Retina (tissue), 1 donor: ENCODE measurements around the gene PHF2.
A peak's percentile ranks its signal among the peaks of the same experiment; 100 is the strongest.

Experiments
- DNase-seq: peaks from one replicate; pipeline ENCODE4 v3.0.0-alpha.2; 2016

PHF2 gene

DNA sequence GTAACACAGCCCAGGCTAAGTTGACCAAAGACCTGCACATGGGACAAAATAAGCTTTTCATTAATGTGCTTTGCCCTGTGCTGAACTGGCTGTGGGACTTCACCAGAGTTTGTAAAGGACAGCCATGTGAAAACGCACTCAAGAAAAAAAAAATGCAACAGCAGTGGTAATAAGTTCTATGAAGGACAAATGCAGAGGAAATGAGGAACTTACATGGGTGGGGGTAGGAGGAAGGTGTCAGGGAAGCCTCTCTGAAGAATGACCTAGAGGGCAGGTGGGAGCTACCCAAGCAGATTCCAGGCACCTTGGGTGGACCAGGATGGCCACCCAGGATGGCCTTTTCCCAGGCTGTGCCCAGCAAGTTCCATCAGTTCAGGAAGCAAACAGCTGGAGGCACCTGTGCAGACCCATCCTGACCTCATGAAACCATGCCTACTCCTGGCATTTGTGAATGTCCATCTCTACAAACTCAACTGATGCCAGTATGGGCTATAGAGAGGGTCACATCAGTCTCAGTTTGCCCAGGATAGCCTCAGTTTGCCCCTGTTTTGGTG, 6.7 kb upstream of the PHF2 start:
- DNase-seq: no peak

DNA sequence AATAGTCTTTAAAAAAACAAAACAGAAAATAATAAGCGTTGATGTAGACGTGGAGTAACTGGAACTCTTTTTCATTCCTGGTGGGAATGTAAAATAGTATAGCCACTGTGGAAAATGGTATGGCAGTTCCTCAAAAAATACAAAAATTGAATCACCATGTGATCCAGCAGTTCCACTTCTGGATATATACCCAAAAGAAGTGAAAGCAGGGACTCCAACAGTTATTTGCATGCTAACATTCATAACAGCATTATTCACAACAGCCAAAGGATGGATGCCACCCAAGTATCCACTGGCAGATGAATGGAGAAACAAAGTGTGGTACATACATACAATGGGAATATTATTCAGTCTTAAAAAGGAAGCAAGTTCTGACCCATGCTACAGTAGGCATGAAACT, 4.2 kb upstream of the PHF2 start:
- no peak for DNase-seq

DNA sequence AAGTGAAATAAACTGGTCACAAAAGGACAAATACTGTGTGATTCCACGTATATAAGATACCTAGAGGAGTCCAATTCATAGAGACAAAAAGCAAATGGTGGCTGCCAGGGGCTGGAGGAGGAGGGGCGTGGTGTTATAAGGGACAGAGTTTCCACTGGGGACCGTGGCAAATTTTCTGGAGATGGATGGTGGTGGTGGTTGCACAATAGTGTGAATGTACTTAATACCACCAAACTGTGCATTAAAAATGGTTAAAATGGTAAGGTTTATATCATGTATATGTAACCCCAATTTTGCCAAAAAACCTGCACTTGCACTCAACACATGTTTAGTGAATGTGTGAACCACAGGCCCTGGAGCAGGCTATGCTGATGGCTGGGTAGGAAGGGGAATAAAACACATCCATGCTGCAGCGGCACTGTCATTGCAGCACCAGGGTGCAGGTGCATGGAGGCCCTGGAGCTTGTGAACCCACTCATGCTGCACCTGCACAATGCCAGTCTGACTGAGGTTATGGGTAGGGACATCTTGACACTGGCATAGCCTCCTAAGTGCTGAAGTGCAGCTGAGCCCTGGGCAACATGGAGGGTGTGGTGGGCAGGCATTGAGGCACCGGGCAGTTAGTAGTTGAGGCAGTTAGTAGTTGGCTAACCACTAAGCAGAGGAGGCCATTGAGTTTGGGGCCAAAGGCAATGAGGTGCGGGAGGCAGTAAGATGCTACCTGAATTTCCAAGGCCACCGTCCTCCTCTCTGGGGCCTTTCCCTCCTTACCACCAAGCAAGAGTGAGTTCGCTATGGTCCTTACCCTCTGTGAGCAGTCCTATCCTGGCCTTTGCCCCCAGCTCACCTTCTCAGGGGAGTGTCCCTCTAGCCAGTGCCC, 3.5 kb upstream of the PHF2 start:
- DNase-seq: no peak

DNA sequence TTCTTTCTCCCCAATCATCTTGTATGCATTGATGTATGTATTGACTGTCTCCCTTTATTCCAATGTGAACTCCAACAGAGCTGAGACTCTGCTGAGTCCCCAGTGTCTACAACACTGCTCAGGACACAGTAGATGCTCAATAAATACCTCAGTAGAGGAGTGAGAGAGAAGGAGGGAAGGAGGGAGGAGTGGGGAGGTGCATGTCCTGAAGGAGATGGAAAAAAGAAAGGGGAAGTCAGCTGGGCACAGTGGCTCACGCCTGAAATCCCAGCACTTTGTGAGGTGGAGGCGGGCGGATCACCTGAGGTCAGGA, 2.9 kb upstream of the PHF2 start:
- no peak for DNase-seq

DNA sequence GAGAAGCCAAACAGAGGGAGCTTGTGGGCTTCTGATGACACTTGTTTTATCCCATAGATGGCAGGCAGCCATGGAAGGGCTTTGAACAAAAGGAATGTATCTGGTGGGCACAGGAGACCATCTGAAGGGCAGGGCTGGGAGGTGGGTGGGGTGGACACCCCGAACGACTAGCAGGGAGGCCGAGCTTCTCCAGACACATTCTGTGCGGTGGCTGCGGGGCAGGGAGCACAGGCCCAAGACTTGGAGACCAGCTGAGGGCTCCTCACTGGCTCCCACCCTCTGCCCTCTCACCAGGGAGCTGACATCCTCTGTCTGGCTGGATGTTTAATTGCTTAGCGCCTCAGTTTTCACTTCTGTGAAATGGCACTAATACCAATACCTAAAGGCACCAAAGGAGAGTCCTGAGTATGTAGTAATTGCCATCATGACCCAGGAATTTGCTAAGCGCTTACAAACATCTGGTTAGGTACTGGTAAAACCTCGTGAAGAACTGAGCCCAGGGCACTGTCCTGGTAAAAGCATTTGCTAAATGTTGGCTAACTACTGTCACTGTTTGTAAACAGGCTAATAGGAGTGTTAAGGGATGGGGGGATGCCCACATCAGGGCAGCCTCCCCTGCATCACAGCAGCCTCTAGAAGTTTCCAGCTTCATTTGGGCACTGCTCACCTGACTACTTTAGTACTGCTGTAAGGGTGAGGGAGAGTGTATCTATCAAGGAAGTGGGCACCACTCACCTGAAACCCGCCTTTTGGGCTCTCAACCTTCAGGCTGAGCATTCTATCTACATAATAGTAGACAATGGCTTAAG, 2.1 kb upstream of the PHF2 start:
- DNase-seq: no peak

DNA sequence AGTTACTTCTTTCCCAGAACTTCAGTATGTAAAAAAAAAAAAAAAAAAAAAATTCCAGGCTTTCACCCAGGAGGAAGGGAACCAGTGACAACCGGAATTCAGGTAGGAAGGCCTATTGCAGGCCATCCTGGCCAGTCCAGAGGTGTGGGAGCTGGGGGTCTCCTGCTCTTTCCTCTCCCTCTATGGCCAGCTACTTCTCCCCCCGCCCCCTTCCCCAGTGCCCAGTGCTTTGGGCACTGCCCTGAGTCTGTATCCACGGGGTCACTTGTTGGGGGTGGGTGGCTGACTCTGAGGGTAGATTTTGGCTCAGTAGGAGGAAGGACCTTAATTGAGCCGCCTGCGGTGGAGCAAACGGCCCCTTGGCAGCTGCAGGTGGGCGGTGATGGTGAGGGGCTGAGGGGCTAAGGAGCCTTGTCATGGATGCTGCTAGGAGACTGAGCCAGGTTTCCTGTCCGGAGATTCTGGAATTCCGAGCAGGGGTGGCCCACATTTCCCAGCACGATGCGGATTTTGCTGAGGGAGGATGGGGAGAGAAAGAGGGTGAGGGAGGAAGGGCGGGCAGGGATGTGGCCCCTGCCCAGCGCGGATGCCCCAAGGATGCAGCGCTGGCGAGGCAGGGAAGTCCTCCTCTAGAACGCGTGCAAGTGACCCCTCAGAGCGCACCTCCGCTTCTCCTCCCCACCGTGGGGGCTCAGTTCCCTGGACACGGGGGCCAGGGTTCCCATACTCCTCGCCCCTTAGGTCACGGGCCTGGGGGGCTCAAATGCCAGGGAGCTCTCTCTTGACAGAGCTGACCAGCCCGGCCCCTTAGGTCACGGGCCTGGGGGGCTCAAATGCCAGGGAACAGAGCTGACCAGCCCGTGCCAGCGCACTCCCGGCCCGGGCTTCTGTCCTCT, 1.2 kb upstream of the PHF2 start:
- peak; percentile 47 for DNase-seq

DNA sequence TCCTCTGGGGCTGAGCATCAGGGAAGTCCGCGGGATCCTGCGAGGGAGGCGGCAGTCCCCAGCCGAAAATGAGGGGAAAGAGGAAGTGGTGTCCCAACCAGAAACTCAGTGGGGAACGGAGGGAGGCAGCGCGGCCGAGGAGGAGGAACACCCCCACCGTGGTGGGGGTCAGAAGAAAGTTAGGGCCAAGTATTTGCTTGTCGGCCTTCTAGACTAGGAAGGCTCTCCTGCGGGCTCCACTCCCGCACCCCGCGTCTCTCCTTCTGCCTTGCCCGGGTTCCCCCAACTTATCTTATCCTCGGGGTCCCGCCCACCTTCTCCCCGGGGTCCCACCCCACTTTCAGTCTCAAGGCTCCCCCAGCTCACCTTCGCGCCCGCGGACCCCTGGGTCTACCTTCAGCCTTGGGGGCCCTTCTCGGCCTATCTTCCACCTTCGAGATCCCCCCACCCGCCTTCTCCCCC, 557 bp upstream of the PHF2 start:
- DNase-seq: peak; percentile 74

DNA sequence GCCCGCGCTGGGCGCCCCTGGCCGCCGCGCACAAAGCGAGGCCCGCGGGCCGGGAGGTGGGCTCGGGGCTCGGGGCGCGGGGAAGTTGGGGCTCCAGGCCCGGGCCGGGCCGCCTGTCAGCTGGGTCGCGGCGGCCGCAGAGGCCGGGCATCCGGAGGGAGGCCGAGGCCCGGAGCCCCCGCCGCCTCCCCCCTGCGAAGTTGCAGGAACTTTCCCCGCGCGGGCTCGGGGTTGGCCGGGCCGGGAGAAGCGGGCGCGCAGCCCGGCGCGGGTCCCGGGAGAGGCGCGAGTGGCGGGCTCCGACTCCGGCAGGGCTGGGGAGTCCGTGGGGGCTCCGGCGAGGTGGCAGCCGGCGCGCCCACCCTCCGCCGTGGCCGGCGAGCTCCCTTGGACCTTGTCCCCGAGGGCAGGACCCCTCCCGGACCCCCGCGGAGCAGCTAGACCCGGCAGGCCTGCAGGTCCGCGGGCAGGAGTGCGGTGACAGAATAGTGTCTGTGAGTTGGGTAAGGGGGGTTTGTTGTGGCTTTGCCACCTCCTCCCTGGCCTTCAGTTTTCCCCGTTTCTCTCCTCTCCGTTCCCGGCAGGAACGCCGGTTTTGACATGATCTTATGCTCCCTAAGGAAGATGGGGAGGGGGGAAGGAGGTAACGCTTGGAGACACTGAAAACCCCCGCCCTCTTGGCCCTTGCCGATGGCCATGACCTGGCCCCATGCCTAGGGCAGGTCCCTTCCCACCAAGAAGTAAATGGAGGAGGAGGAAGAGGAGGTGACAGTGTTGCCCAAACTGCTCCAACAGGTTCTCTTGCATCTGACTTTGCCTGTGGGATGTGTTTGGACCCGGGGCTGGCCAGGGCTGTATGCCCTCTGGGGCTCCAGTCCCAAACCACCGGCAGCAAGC, 942 bp downstream of the PHF2 start:
- DNase-seq: peak; percentile 55

DNA sequence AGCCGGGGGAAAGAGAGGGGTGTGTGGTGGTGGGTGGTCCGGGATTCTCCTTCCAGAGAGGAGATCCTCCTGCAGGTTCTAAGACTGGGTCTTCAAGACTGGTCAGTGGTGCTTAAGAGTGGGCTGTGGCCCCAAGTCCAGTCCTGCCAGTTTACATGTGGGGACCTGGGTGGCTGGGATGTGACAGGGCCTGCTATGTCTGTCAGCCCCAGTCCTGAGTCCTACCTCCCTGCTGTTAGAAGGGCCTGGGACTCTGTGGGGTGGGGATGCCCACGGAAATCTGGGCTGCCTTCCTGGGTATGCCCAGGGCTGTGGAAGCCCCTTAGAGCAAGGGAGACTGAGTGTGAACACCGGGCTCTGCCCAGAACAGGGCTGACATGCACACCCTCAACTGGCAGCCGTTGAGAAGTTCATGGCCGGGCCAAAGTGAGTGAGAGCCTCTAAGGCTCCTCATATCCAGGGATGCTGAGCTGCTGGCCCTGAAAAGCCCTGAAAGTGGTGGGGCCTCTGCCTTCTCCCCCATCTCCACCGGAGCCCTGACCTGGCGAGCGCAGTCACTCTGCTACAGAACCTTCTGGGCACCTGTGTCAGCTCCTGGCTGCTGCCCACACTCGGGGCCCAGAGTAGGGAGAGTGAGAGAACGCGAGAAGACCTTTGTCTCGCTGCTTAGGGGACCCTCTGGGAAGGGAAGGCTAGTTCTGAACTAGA, 1.7 kb downstream of the PHF2 start:
- DNase-seq: no peak

DNA sequence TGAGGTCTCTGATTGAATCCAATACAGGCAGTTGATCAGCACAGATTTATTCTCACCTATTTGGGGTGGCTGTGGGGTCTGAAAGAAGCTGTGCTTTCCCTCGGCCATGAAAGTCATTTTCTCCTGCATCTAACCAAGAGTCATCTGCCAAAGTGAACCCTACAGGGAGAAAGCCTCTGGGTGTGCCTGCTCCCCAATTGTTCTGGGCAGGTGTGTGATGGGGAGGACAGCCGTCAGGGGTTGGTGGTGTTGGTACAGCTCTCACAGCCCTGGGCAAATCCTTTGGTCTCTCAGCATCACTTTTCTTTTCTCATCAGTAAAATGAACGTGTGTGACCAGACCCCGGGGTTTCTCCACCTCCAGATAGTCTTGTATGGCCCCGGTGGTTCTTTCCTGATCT, 2.5 kb downstream of the PHF2 start:
- DNase-seq: no peak

DNA sequence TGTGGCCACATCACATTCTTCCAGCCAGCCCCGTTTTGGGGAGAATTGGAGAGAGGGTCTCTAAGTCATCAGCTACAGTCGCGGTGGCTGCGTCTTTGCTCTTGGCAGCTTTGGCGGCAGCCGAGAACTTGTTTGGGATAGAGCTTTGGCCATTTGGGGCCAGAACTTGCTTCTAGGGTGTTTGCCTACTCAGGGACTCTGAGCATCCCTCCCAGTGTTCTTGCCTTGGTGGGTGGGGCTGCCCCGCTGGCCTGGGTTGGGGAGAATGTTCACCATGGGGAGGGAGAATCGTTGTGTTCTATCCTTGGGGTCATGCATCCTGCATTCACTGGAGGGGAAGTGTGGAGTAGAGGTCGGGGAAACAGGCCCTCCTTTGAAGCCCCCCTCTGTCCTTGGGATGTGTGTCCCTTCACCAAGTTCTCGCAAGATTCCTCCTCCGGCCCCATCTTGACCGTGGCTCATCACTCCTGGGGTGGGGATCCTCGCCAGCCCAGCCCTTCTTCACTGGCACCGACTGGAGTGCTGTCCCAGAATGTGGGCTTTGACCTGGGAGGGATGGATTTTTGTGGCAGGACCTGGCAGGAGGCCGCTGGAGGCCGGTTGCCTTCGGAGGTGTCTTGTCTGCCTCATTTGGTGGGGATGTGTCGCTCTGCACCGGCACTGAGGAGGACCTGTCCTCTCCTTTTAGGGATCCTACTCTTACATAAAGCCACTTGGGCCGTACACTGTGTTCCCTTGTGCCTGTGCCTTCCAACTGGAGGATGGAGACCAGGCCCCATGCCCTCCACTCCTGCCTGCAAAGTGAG, 3.5 kb downstream of the PHF2 start:
- no peak for DNase-seq

DNA sequence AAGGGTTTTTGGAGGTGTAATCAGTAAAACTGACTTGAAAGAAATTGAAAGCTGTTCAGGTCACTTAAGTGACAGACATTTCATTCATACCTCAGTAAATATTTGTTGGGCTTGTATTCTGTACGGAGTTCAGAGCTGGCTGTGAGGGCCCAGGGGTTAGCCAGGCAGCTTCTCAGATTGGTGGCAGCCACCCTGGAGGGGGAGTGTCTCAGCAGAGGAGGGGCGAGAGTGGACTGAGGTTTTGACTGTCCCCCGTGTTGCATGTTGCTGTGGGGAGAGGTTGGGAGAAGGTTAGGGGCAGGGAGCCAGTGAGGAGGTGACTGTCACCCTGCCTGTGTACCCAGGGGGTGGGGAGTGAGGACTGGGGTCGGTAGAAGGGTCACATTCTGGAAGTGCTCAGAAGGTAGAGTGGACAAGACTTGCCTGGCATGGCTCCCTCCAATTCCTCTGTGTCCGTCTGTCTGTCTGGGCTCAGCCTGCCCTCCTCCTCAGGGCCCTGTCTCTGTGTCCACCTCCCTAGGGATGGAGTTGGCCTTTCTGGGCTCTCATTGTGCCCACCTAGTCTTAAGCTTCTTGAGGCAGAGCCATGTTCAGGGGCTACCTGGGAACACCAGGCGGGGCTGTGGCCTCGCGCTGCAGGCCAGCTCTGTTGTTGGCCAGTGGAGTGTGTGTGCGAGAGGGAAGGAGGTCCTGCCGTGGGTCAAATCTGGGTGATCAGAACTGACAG, 4.4 kb downstream of the PHF2 start:
- no peak for DNase-seq

DNA sequence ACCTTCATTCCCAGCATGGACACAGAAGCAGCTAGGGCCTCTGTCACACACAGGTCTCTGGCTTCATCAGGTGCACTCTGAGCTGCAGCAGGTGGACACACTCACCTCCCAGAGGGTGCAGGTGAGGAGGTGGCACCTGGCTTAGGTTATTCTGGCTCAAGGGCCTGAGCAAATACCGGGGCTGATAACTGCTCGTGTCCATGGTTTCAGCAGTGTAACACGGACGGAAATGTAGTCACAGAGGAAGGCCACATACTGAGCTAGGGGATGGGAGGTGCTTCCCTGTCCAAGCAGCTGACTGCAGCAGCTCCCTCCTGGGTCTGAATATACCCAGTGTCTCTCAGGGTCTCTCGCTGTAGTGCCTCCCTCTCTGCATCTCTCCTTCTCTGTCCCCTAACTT, 5.7 kb downstream of the PHF2 start:
- DNase-seq: no peak

DNA sequence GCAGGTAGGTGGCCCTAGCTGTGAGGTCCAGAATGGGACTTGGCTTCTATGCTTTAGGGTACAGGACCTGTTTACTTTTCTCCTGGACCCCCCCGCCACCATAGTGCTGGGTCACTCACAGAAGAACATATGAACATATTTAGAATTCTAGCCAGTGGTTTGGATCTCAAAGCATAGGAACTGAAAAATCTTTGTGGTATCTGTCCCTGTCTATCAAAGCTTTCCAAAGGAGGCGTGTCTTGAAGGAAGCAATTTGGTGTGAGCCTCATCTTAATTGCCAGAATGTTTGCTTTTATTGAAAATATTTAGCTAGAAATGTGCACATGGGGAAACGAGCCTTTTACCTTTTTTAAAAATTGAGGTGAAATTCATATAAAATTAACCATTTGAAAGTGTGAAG, 6.2 kb downstream of the PHF2 start:
- no peak for DNase-seq

DNA sequence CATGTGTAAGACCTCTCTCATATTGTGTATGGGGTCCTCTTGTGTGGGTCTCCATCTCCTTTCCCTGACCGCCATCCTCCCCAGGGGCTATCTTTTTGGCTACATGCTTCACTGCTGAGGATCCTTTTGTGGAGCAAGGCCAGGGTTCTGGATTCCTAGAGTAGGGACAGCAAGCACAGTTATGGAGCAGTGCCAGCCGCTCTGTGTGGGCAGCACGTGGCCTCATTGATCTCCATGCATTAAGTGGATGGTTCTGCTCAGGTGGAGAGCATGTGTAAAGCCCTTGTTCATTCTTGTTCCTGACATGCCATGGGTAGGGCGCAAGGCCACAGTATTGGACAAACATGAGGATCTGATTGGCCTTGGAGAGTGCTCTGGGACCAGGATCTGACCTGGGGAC, 8.9 kb downstream of the PHF2 start:
- DNase-seq: no peak

DNA sequence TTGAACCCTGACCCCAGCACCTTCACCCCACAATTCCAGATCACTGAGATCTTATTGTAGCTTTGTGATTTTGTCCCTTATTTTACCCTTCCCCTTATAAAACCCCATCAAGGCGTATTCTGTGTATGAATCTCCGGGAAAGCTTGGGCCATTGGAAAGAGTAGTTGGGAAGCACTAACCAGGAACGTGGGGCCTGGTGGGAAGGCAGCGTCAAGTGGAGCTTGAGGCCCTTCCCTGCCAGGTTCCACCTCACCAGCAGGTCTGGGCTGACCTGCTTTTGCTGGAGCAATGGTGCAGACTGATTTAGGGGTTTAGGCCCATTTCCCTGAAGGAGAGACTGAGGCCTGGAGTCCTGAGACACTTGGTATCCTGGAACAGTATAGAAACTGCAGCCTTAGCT, 9.3 kb downstream of the PHF2 start:
- DNase-seq: no peak

DNA sequence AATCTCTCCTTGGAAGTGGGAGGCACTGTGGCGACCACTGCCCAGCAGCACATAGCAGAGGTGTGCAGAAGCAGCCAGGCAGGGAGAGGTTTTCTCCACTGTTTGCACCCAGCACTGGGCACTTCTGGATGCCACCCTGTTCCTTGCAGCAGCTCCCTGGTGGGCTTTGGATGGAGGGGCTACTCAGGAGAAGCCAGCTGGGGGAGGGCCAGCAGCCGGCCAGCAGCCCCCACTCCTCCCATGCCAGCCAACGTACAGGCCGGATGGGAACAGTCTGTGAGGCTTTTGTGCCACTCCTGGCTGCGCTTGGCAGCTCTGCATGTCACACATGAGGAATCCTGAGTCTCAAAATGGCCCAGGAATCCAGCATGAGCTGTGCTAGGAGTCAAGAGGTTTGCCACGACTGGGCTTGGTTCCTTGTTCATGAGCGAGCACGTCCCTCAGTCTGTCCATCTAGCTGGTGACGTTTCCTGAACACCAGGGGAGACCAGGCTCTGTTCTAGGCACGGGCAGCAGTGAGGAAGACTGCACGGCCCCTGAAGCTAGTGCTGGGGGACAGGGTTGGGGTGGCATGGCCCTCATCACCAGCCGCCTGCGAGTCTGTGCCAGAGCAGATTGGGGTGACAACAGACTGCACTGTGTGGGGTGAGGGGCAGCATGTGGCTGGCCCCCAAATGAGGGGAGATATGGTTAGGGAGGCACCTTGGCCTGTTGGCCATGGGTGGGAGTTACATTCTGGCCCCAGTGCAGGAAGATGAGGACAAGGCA, 10.1 kb downstream of the PHF2 start:
- DNase-seq: no peak

DNA sequence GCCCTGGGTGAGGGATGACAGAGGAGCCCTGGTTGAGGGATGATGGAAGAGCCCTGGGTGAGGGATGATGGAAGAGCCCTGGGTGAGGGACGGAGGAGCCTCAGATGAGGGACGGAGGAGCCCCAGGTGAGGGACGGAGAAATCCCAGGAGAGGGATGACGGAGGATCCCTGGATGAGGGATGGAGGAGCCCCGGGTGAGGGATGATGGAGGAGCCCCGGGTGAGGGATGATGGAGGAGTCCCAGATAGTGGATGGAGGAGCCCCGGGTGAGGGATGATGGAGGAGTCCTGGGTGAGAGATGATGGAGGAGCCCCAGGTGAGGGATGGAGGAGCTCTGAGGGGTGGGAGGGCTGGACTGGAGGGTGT, 10.9 kb downstream of the PHF2 start:
- DNase-seq: no peak
